Measurements from ENCODE around the gene CDK8. TPM values are rescaled to one million over a fixed set of nuclear protein-coding genes. Genes with fewer than 3 reads are reported as not detected.

Gene CDK8
- total RNA-seq, 1 donor from 2014 or later: 11.3 TPM

- Histone ChIP-seq H3K36me3 (no peaks in the 10 kb centered on the region), H3K27me3 (no peaks in the 10 kb centered on the region), H3K27ac (no peak overlapping the region), H3K4me1 (peaks cover 27% of the 10 kb centered on the region), H3K4me3 (no peak overlapping the region), H3K9me3 (no peaks in the 10 kb centered on the region)
- intact Hi-C loops (cut with DNase I): no loop called here
- TF ChIP-seq, protein P1, sequence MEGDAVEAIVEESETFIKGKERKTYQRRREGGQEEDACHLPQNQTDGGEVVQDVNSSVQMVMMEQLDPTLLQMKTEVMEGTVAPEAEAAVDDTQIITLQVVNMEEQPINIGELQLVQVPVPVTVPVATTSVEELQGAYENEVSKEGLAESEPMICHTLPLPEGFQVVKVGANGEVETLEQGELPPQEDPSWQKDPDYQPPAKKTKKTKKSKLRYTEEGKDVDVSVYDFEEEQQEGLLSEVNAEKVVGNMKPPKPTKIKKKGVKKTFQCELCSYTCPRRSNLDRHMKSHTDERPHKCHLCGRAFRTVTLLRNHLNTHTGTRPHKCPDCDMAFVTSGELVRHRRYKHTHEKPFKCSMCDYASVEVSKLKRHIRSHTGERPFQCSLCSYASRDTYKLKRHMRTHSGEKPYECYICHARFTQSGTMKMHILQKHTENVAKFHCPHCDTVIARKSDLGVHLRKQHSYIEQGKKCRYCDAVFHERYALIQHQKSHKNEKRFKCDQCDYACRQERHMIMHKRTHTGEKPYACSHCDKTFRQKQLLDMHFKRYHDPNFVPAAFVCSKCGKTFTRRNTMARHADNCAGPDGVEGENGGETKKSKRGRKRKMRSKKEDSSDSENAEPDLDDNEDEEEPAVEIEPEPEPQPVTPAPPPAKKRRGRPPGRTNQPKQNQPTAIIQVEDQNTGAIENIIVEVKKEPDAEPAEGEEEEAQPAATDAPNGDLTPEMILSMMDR (IDR thresholded peaks at IDR 0.05): no peak
- TF ChIP-seq POLR2AphosphoS5 (IDR thresholded peaks at IDR 0.05; ENCODE audit: insufficient read depth in 1 of 2, low read depth in 1 of 2): no peak
- no peak for TF ChIP-seq POLR2A (IDR thresholded peaks at IDR 0.05)
- DNase-seq (ENCODE audit: extremely low spot score in 2 of 2): no peak
These were observed 72.6 kb downstream of the CDK8 start for GRCh38 chr13:26326562-26326961.

DNA sequence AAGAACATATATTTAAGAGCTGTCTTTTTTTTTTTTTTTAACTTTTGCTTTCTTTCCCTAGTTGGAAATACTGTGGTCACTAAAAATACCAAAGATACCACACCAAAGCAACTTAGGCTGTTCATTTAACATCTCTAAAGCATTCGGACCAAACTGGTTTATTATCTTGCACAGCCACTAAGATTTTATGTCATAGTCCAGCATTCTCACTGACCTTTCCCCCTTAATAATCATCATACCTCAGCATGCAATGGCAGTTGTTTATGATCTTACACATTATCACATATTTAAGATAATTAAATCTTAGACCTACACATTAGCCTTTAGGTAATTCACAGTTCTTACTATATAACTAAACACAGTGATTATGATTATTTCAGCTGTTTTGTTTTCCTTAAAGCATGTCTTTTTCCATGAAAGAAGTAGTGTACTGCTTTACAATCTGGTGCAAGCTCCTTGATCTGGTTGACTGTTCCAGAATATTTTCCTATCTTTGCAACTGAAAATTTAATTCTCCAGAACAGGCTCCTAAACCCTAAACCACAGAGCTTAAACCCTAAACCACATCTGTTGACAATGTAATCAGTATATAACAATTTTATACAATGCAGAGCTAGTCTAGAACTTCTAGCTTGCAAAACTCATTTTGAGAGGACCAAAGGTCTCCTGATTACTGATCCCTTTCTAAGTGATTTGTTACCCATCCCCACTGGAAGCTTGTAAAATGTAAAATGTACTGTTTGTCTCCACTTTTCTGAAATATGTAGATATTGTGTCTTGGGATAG lies 74.2 kb downstream of the CDK8 start:
- Histone ChIP-seq H3K4me3 (no peak overlapping the region), H3K36me3 (no peaks in the 10 kb centered on the region), H3K9me3 (no peaks in the 10 kb centered on the region), H3K27ac (no peak overlapping the region), H3K27me3 (no peaks in the 10 kb centered on the region), H3K4me1 (peaks cover 27% of the 10 kb centered on the region)
- intact Hi-C loops (cut with DNase I): no loop called here
- no peak for DNase-seq (ENCODE audit: extremely low spot score in 2 of 2)
- no peak for TF ChIP-seq POLR2AphosphoS5 (IDR thresholded peaks at IDR 0.05; ENCODE audit: insufficient read depth in 1 of 2, low read depth in 1 of 2)
- TF ChIP-seq, protein P1 (IDR thresholded peaks at IDR 0.05): no peak
- TF ChIP-seq POLR2A (IDR thresholded peaks at IDR 0.05): no peak

DNA sequence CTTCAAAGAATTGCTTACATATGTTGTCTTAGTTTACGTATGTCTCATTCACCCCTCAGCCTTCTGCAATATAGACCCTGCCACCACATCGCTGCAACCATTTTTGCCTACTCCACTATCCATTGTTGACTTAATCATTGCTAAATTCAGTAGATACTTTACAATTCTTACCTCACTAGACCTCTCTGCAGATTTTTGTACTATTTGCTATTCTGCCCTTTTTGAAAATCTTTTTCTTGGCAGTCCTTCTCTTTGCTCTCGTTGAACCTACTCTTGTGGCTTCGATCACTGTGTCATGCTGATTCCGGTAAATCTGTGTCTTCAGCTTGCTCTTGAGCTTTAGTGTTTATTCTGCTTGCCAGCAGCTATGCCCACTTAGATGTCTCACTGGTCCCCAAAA lies 81.2 kb downstream of the CDK8 start:
- DNase-seq (ENCODE audit: extremely low spot score in 2 of 2): no peak
- Histone ChIP-seq H3K36me3 (no peaks in the 10 kb centered on the region), H3K27ac (no peak overlapping the region), H3K4me3 (no peak overlapping the region), H3K9me3 (no peaks in the 10 kb centered on the region), H3K27me3 (no peaks in the 10 kb centered on the region), H3K4me1 (no peaks in the 10 kb centered on the region)
- no peak for TF ChIP-seq POLR2A (IDR thresholded peaks at IDR 0.05)
- TF ChIP-seq POLR2AphosphoS5 (IDR thresholded peaks at IDR 0.05; ENCODE audit: insufficient read depth in 1 of 2, low read depth in 1 of 2): no peak
- TF ChIP-seq, protein P1 (IDR thresholded peaks at IDR 0.05): no peak
- intact Hi-C loops (cut with DNase I): no loop called here

- DNase-seq (ENCODE audit: extremely low spot score in 2 of 2): no peak
These were observed 86.9 kb downstream of the CDK8 start for GRCh38 chr13:26340807-26341206.

GRCh38 chr13:26342898-26343297 lies 89.0 kb downstream of the CDK8 start:
- no peak for DNase-seq (ENCODE audit: extremely low spot score in 2 of 2)
- no peaks in the 10 kb centered on the region for H3K36me3 ChIP-seq
- TF ChIP-seq, protein P1 (IDR thresholded peaks at IDR 0.05): no peak
- TF ChIP-seq POLR2AphosphoS5 (IDR thresholded peaks at IDR 0.05; ENCODE audit: insufficient read depth in 1 of 2, low read depth in 1 of 2): no peak
- no peaks in the 10 kb centered on the region for H3K9me3 ChIP-seq
- H3K4me1 ChIP-seq: no peaks in the 10 kb centered on the region
- H3K27ac ChIP-seq: no peak overlapping the region
- no peaks in the 10 kb centered on the region for H3K27me3 ChIP-seq
- H3K4me3 ChIP-seq: no peak overlapping the region
- intact Hi-C loops (cut with DNase I): no loop called here

More at GRCh38 chr13:26340807-26341206, 86.9 kb downstream of the CDK8 start:
- Histone ChIP-seq H3K36me3 (no peaks in the 10 kb centered on the region), H3K9me3 (no peaks in the 10 kb centered on the region), H3K27ac (no peak overlapping the region), H3K4me1 (no peaks in the 10 kb centered on the region), H3K4me3 (no peak overlapping the region), H3K27me3 (no peaks in the 10 kb centered on the region)
- intact Hi-C loops (cut with DNase I): no loop called here
- no peak for TF ChIP-seq POLR2A (IDR thresholded peaks at IDR 0.05)
- TF ChIP-seq, protein P1 (IDR thresholded peaks at IDR 0.05): no peak
- no peak for TF ChIP-seq POLR2AphosphoS5 (IDR thresholded peaks at IDR 0.05; ENCODE audit: insufficient read depth in 1 of 2, low read depth in 1 of 2)

All from vagina (tissue), 2 donors.